HFFc6 (cell line): ENCODE results near the gene MKLN1. TPM values are rescaled to one million over a fixed set of nuclear protein-coding genes. Genes with fewer than 3 reads are reported as not detected.

Experiments
- DNase-seq: peaks from one replicate; pipeline ENCODE4 v3.0.0-alpha.2; 2018
- H3K27ac Mint-ChIP-seq: 2 replicates; pipeline ENCODE4 v1.8.0; 2020; ENCODE audit warnings: mild to moderate bottlenecking, mixed read lengths
- H3K27me3 Mint-ChIP-seq: 2 replicates; pipeline ENCODE4 v1.8.0; 2021; ENCODE audit warnings: mild to moderate bottlenecking, moderate library complexity, mixed read lengths; ENCODE audit not compliant: insufficient read depth
- H3K36me3 Mint-ChIP-seq: 2 replicates; pipeline ENCODE4 v1.8.0; 2021; ENCODE audit warnings: low read depth, mixed read lengths
- H3K4me1 Mint-ChIP-seq: 2 replicates; pipeline ENCODE4 v1.8.0; 2020; ENCODE audit warnings: low read depth, mixed read lengths
- H3K4me3 Mint-ChIP-seq: 2 replicates; pipeline ENCODE4 v1.8.0; 2020; ENCODE audit warnings: mild to moderate bottlenecking, moderate library complexity, mixed read lengths
- H3K9me3 Mint-ChIP-seq: 2 replicates; pipeline ENCODE4 v1.8.0; 2020; ENCODE audit warnings: mild to moderate bottlenecking, mixed read lengths
- CTCF ChIP-seq: fragments of 200-600 bp; sonication (generic); IDR thresholded peaks from 2 replicates; pipeline ENCODE4 v1.5.0; 2021; ENCODE audit warnings: antibody characterized with exemption, mild to moderate bottlenecking
- total RNA-seq, 6 experiments: library from RNA; stranded (reverse); fragmentation: NEBNext Ultra II Directional; extraction: Animal tissue kit (Norgen Biotek cat#: 25700); gene quantifications; 2 replicates in 1 of 6; 3 replicates in 5 of 6; pipeline ENCODE4 v1.2.3, GENCODE V29; 2021

MKLN1 gene
- total RNA-seq, 6 experiments from 2014 or later = 31.9 to 44.7 (median 38.6) TPM

GRCh38 chr7:131489196-131489595 lies 161.5 kb downstream of the MKLN1 start:
- no peak overlapping the region for H3K27ac Mint-ChIP-seq
- H3K36me3 Mint-ChIP-seq = no peaks in the 10 kb centered on the region
- no peak for DNase-seq
- no peak for TF ChIP-seq CTCF
- no peaks in the 10 kb centered on the region for H3K9me3 Mint-ChIP-seq
- no peak overlapping the region for H3K4me3 Mint-ChIP-seq
- peaks cover 55% of the 10 kb centered on the region for H3K4me1 Mint-ChIP-seq
- no peaks in the 10 kb centered on the region for H3K27me3 Mint-ChIP-seq

GRCh38 chr7:131489881-131490280 lies 162.2 kb downstream of the MKLN1 start:
- no peaks in the 10 kb centered on the region for H3K27me3 Mint-ChIP-seq
- peaks cover 55% of the 10 kb centered on the region for H3K4me1 Mint-ChIP-seq
- H3K9me3 Mint-ChIP-seq = no peaks in the 10 kb centered on the region
- DNase-seq = no peak
- H3K36me3 Mint-ChIP-seq = no peaks in the 10 kb centered on the region
- H3K27ac Mint-ChIP-seq = no peak overlapping the region
- H3K4me3 Mint-ChIP-seq = no peak overlapping the region
- TF ChIP-seq CTCF = no peak

GRCh38 chr7:131493081-131493480 lies 165.4 kb downstream of the MKLN1 start:
- 0 out of 2 replicates have a peak overlapping the region, but pooled peaks have one; percentile 7 for H3K4me3 Mint-ChIP-seq
- H3K36me3 Mint-ChIP-seq = no peaks in the 10 kb centered on the region; the same call in 1 of the 2 replicates
- no peaks in the 10 kb centered on the region for H3K9me3 Mint-ChIP-seq
- DNase-seq = no peak
- peak overlapping the region; percentile 88 for H3K27ac Mint-ChIP-seq
- peaks cover 57% of the 10 kb centered on the region for H3K4me1 Mint-ChIP-seq
- TF ChIP-seq CTCF = no peak
- no peaks in the 10 kb centered on the region for H3K27me3 Mint-ChIP-seq

- no peak for DNase-seq
- H3K27me3 Mint-ChIP-seq = no peaks in the 10 kb centered on the region
- no peaks in the 10 kb centered on the region; the same call in 1 of the 2 replicates for H3K36me3 Mint-ChIP-seq
- no peaks in the 10 kb centered on the region for H3K9me3 Mint-ChIP-seq
- H3K4me3 Mint-ChIP-seq = no peak overlapping the region
- peaks cover 57% of the 10 kb centered on the region for H3K4me1 Mint-ChIP-seq
- TF ChIP-seq CTCF = no peak
- H3K27ac Mint-ChIP-seq = peak overlapping the region; percentile 88; the same call in 1 of the 2 replicates
Observed at GRCh38 chr7:131493581-131493980, 165.9 kb downstream of the MKLN1 start.

- Mint-ChIP-seq H3K36me3 (no peaks in the 10 kb centered on the region; the same call in 1 of the 2 replicates), H3K27ac (peak overlapping the region; percentile 88; the same call in 1 of the 2 replicates), H3K4me3 (no peak overlapping the region), H3K27me3 (no peaks in the 10 kb centered on the region), H3K9me3 (no peaks in the 10 kb centered on the region), H3K4me1 (peaks cover 57% of the 10 kb centered on the region)
- no peak for TF ChIP-seq CTCF
- no peak for DNase-seq
Observed at GRCh38 chr7:131494182-131494581, 166.5 kb downstream of the MKLN1 start.
